ENCODE data around the gene TTYH3.
"Not testable (repeated sequence)": the region's sequence is repeated elsewhere in the genome, so short reads cannot be mapped to it uniquely, and the experiment has no call there.

Gene TTYH3

DNA sequence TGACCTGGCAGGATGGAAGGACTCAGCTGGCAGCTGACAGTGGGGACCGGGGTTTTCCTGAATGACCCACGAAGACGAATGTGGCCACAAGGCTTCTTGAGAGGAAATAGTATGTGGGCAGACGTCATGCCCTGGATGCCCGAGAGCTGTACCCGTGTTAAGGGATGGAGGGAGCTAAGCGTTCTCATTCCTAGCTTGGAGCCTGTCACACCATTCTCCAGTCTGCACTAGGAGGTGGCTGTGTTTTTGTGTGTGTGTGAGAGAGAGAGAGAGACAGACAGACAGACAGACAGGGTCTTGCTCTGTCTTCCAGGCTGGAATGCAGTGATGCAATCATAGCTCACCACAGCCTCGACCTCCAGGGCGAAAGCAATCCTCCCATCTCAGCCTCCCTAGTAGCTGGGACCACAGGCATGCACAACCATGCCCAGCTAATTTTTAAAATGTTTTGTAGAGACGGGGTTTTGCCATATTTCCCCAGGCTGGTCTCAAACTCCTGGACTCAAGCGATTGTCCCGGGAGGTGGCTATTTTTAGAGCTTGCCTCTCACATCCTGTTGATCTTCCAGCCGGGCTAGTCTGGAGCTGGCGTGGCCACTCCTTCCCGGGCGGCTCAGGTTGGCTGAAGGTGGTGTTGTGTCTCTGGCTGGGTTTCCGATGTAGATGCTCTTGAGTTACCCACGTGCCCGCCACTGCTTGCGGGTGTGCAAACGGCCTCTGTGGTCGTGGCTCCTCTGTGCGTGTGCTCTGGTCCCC lies 58.3 kb downstream of the TTYH3 start:
- no peak for DNase-seq

DNA sequence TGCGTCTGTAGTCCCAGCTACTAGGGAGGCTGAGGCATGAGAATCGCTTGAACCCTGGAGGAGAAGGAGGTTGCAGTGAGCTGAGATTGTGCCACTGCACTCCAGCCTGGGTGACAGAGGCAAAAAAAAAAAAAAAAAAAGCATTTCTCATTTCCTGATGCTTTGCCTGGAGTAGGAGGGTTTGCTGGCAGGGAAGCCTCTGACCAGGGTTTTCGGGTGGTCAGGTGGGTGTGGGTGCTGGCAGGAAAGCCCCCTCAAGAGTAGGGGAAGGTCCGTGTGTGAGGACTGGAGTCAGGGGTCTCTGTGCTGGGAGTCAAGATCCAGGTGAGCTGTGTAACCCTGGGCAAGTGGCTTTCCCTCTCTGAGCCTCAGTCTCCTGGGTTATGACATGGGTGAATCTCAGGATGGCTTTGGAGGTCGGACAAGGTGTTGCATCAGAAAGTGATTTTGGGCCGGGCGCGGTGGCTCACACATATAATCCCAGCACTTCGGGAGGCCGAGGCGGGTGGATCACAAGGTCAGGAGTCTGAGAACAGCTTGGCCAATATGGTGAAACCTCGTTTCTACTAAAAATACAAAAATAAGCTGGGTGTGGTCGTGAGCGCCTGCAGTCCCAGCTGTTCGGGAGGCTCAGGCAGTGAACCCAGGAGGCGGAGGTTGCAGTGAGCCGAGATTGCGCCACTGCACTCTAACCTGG lies 59.4 kb downstream of the TTYH3 start:
- no peak for DNase-seq

DNA sequence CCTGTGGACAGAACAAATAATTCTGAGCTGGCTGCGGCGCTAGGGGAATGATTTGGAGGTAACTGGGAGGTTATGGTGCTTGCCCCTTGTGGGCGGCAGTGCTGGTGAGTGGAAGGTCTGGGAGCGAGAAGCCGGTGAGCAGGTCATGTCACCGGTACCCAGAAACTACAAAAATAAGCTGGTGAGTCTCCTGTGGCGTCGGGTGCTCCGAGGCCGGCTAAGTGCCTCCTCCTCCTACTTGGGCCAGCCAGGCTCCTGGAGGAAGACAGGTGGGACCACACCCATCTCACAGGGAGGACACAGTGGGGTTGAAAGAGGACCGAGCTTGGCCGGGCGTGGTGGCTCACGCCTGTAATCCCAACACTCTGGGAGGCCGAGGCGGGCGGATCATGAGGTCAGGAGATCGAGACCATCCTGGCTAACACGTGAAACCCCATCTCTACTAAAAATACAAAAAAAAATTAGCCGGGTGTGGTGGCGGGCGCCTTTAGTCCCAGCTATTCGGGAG lies 60.2 kb downstream of the TTYH3 start:
- not testable (repeated sequence) for DNase-seq

DNA sequence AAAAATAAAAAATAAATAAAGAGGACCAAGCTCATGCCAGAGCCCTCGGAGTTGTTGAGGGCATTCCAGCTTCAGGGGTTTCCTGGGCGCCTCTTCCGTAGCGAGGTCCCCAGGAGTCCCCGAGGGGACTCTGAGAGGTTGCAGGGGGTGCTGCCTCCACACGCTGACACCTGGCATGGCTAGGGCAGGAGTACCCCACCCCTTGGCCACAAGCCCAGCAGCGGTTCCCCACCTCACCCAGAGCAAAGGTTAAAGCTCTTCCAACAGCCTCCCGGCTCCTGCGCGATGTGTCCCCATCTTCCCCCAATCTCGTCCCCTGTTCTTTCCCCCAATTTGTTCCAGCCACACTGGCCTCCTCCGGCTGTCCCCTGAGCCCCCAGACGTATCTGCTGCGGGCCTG lies 60.8 kb downstream of the TTYH3 start:
- DNase-seq, result no peak

DNA sequence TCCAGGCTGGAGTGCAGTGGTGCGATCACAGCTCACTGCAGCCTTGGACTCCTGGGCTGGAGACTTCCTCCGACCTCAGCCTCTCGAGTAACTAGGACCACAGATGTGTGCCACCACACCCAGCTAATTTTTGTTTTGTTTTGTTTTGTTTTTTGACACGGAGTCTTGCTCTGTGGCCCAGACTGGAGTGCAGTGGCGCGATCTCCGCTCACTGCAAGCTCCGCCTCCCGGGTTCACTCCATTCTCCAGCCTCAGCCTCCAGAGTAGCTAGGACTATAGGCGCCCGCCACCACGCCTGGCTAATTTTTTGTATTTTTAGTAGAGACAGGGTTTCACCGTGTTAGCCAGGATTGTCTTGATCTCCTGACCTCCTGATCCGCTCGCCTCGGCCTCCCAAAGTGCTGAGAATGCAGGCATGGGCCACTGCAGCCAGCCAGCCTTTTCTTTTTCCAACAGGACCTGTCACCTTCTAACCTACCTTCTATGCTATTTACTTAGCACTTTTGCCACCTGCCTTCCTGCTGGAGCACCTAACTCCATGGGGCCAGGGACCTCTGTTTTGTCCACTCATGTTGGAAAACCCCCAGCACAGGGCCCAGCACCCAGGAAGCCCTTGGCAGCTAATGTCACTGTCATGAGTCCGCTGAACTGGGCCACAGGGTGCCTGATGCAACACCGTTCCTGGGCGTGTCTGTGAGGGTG lies 61.8 kb downstream of the TTYH3 start:
- not testable (repeated sequence) for DNase-seq

DNA sequence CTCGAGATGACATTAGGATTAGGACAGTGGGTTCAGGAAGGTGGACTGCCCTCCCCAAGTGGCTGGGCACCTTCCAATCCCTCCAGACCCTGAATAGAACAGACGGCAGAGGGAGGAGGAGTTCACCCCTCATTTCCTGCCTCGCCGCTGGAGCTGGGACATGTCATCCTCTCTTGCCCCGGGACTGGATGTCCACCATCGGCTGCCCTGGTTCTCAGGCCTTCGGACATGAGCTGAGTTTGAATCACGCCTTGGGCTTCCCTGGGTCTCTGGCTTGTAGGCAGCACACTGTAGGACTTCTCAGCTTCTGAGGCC lies 62.3 kb downstream of the TTYH3 start:
- not testable (repeated sequence) for DNase-seq

DNA sequence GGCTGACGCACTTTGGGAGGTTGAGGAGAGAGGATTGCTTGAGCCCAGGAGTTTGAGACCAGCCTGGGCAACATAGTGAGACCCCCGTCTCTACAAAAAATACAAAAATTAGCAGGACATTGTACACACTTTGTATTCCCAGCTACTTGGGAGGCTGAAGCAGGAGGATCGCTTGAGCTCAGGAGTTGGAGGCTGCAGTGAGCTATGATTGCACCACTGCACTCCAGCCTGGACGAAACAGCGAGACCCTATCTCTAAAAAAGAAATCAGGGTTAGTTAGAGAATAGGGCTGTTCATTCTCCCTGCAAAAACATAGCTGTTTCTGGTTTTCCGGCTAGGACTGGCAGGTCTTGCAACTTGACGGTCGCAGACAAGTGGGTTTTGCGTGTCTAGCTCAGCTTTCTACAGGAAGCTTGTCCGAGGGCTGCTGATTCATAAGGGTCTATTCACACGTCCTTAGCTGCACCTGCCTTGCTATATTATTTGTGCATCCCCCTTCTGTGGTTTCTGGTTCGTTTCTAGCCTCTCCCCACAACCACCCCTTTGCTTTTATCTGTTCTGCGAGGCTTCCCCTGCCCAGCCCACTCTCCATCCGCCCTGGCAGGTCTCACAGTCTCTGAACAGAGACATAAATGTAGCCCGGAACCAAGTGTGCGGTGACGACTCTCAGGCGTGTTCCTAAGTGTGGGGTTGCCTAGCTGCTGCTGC lies 66.9 kb downstream of the TTYH3 start:
- DNase-seq, result peak in 2 of 4 experiments; percentile 42

DNA sequence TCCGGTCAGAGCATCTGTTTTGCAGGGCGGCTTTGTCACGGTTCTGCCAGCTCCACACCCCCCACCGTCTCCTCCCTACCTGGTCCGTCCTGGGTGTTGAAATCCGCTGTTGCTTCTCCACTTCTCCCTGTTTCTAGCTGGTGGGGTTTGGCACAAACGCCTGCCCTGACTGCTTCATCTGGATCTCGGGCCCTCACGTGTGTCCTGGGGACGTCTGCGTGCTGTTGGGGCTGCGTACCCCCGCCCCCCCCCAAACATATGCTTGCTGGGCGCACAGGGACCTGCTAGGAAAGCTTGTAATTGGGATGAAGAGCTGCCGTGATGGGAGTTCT lies 67.5 kb downstream of the TTYH3 start:
- no peak for DNase-seq

DNA sequence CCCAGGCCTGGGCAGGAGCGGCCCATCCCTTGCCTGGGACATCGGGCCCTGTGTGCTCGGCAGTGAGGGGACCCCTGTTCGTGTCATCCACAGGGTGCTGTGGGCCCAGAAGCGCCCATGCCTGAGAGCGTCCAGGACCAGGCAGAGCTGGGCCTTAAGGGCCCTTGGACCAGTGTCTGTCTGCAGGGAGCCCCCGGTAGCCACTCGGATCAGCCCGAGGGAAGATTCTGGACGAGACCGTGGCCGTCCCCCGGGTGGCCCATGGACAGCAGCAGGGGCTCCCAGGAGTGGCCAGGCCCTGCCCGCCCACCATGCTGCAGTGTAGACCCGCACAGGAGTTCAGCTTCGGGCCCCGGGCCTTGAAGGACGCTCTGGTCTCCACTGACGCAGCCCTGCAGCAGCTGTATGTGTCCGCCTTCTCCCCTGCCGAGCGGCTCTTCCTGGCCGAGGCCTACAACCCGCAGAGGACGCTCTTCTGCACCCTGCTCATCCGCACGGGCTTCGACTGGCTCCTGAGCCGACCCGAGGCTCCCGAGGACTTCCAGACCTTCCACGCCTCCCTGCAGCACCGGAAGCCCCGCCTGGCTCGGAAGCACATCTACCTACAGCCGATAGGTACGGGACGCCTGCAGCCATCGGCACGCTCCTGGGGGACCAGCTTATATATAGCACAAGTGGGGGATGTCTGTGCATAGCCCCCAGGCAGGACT lies 68.5 kb downstream of the TTYH3 start:
- no peak for DNase-seq

DNA sequence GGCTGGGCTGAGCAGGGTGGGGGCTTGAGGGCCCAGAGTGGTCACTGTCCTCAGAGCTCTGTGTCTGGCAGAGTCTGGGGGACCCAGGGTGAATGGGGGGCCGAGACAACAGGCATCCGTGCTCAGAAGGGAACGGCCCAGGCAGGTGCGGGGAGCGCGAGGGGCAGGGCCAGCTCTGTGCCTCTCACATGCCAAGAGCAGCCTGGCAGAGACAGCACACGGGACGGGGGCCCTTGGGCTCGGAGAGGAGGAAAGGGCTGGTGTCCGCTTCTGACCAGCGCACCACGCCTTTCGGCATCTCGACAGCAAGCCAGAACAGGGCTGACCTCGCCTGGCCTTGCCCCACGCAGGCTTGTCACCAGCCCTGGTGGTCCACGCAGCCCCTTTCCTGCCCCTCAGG lies 69.6 kb downstream of the TTYH3 start:
- DNase-seq, result no peak

DNA sequence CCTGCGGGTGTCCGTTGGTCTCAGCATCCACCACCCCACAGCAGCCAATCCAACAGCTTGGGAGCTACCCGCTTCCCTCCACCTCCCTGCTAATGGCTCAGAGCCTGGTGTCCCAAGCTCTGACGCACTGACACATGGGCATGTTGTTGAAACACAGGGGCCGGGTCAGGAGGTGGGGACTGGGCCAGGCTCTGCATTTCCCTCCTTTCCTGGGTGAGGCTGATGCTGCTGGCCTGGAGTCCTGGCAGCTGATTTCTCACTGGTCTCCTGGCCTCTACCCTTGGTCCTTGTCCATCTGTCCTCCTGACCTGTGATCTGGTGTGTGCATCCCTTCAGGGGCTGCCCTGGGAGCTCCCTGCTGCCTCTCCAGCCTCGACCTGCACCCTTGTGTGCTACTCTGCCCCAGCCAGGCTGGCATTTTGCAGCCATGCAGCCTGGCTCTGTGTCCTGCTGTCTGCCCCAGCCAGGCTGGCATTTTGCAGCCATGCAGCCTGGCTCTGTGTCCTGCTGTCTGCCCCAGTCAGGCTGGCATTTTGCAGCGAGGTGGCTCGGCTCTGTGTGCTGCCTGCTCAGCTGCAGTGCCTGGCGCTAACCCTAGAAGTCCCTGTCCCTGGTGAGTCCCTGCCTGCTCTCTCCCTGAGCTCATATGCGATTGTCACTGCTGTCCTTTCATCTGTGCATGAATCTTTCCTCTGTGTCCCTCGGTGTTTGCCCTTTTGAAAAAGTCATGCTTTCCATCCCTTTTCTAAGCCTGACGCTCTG lies 70.2 kb downstream of the TTYH3 start:
- DNase-seq, result no peak

DNA sequence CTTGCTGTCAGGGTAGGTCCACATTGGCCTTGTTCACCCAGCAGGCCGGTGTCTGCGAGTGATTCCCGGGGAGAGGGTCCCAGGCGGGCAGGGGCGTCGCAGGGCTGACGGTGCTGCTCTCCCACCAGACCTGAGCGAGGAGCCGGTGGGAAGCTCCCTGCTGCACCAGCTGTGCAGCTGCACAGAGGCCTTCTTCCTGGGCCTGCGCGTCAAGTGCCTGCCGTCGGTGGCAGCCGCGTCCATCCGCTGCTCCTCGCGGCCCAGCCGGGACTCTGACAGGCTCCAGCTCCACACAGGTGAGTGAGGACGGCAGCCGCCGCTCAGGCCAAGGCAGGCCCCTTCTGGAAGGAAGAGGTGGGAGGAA lies 70.8 kb downstream of the TTYH3 start:
- no peak for DNase-seq

DNA sequence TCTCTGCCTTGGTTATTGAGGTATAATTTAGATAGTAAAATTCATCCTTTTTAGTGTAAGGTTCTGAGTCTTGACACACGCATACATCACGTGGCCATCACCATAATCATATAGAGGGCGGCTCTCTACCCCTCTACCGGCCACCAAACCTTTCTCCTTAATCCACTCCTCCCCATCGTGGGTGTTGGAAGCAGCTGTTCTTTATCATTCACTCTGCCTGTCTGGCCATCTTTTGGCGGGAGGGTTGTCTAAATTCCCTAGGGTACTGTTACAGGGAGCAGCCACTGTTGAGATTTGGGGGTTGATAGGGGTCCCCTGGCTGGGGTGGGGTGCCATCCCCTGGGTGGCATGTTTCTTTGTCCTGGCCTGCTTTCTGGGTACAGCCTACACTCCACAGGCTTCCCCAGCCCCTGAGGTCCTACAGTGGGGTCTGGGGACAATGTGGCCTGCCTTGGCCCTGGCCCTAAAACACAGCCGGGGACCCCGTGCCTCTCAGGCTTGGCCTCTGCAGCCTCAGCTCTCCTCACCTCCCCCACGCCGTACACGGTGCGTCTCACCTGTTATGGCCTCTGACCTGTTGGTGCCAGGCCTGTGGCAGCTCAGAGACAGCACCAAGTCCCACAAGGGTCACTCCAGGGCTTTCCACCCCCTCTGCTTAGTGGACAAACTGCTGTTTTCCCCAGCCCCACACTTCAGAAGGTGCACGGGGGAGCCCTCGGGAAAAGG lies 73.7 kb downstream of the TTYH3 start:
- no peak for DNase-seq

DNA sequence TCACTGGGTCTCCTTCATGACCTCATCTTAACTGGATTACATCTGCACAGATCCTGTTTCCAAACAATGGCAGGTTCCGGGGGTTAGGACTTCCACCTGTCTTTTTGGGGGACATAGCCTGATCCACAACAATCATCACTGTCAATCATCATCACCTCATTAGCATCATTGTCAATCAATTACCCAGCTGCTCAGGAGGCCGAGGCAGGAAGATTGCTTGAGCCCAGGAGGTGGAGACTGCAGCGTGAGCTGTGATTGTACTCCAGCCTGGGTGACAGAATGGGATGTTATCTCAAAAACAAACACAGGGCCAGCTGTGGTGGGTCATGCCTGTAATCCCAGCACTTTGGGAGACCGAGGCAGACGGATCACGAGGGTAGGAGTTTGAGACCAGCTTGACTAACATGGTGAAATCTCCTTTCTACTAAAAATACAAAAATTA lies 74.9 kb downstream of the TTYH3 start:
- DNase-seq, result no peak

DNA sequence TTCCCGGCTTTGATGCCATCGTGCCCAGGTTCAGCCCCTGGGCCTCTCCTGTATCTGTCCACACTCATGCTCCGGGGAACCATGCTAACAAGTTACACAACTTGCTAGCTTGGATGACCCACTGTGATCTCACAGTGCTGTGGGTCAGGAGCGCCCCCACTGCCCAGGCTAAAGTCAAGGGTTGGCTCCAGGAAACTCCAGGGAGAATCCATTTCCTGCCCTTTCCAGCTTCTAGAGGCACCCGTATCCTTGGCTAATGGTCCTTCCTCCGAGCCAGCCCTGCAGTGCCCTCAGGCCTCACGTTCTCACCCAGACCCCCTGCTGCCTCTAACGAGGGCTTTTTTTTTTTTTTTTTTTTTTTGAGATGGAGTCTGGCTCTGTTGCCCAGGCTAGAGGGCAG lies 75.7 kb downstream of the TTYH3 start:
- no peak for DNase-seq

DNA sequence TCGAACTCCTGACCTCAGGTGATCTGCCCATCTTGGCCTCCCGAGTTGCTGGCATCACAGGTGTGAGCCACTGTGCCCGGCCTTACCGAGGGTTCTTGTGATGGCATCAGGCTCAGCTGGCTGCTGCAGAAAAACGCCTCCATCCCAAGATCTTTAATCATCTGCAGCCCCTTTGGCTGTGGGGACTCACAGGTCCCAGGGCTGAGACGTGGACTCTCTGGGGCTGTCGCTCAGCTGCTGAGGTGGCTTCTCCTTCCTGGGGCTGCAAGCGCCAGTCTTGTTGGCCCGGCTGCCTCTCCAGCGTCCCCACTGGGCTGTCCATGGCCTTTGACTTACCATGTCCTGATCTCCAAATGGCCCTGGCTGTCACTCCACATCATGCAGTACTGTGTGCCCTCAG lies 76.3 kb downstream of the TTYH3 start:
- DNase-seq, result no peak

DNA sequence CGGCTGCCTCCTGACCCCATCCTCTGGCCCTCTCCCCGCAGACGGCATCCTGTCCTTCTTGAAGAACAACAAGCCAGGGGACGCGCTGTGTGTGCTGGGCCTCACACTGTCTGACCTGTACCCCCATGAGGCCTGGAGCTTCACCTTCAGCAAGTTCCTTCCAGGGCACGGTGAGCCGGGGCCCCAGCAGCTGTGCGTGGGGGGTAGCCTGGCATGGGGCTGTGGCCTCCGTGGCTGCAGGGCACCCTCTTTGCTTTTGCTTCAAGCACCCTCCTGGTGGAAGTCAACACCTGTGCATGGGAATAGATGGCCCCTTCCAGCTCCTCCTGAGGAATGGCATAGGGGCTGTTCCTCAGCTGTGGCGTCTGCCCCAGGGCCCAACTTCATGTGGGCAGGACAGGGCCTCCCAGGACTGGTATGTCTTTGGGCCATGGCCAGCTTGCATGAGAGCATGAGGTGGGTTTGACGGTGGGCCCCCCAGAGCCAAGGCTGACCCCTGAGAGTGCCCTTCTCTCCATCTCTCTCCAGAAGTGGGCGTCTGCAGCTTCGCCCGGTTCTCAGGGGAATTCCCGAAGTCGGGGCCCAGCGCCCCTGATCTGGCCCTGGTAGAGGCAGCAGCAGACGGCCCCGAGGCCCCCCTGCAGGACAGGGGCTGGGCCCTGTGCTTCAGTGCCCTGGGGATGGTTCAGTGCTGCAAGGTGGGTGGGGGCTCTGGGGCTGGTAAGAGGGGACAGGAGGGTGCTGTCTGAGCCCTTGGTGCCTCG lies 76.9 kb downstream of the TTYH3 start:
- no peak for DNase-seq

DNA sequence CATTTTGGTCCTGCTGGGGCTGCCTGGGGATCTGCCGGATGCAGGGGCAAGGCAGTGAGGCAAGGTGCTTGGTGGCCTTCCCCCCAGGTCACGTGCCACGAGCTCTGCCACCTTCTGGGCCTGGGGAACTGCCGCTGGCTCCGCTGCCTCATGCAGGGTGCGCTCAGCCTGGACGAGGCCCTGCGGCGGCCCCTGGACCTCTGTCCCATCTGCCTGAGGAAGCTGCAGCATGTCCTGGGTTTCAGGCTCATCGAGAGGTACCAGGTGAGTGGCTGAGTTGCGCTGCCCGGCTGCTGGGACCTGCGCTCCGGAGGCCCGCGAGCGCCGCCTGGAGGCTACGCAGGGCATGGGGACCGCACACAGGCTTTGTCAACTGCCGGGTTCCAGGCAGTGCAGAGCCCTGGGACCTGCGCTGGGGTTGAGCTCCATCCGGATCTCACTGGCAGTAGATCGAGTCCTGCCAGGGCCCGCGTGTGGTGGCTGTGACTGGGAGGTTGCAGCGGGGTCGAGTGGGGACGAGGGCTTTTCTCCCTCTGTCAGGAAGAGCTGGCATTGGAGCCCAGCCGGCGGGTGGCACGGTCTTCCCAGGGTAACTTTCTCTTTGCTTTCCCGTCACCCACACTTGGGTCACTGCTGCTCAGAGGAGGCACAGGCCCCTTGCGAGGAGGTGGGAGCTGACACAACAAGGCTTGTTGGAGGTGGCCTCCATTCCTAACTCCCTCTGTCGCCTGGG lies 77.9 kb downstream of the TTYH3 start:
- peak; percentile 40 to 71 (median 52) for DNase-seq

DNA sequence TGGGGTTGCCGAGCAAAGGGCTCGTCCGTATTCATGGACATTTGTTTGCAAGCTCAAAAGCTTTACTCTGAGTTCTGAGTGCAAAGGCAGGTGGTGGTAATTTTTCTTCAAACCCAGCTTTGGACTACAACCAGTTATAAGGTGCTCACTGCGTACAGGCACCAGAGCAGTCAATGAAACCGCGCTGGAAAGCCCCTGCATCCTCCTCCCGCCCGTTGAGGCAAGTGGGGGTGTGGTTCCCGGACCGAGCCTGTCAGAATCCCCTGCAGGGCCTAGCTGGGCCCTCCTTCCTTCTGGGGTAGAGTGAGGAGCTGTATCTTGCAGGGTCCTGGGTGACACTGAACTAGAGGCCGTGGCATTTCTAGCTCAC lies 78.5 kb downstream of the TTYH3 start:
- DNase-seq, result no peak

Data from activated naive CD4-positive, alpha-beta T cell (primary cell).